Activated CD8-positive, alpha-beta T cell treated with anti-CD3 and anti-CD28 coated beads, Interleukin-2, amount 10 ng/mL, durations not matched to agents 7 days and 5 days (primary cell): Measurements from ENCODE around the gene WDR83. TPM values are rescaled to one million over a fixed set of nuclear protein-coding genes. Genes with fewer than 3 reads are reported as not detected.

Experiments
- ATAC-seq: fragments of 150-1000 bp; cut with Tn5 transposase; one replicate; pipeline ENCODE4 v1.10.0; 2021; ENCODE audit warnings: moderate library complexity
- CTCF ChIA-PET: fragments of 350-600 bp; sonication (Branson Sonifier 250); formaldehyde crosslinking; loops from one replicate; lab custom pipeline; 2021; ENCODE audit warnings: antibody characterized with exemption; lab: Charles Lee
- POLR2A ChIA-PET: fragments of 350-600 bp; sonication (Branson Sonifier 250); formaldehyde crosslinking; loops from one replicate; lab custom pipeline; 2021; ENCODE audit warnings: antibody characterized with exemption; lab: Charles Lee
- DNase-seq: peaks from one replicate; pipeline ENCODE4 v3.0.0-alpha.2; 2020
- H3K27ac Mint-ChIP-seq: one replicate; pipeline ENCODE4 v1.8.0; 2021; ENCODE audit warnings: mild to moderate bottlenecking, mixed read lengths
- H3K27me3 Mint-ChIP-seq: one replicate; pipeline ENCODE4 v1.8.0; 2021; ENCODE audit warnings: low read depth, mixed read lengths
- H3K36me3 Mint-ChIP-seq: one replicate; pipeline ENCODE4 v1.8.0; 2021; ENCODE audit warnings: low read depth, mixed read lengths
- H3K4me1 Mint-ChIP-seq: one replicate; pipeline ENCODE4 v1.8.0; 2021; ENCODE audit warnings: low read depth, mixed read lengths
- H3K4me3 Mint-ChIP-seq: one replicate; pipeline ENCODE4 v1.8.0; 2021; ENCODE audit warnings: mild to moderate bottlenecking, mixed read lengths
- H3K9me3 Mint-ChIP-seq: one replicate; pipeline ENCODE4 v1.8.0; 2022; ENCODE audit warnings: mixed read lengths; ENCODE audit not compliant: insufficient read depth
- total RNA-seq, 2 experiments: library from RNA; stranded (reverse); gene quantifications; one replicate each; pipeline ENCODE4 v1.2.3, GENCODE V29; 2021

The WDR83 gene
- total RNA-seq, 2 experiments from 2014 or later = 16.4 to 19.4 TPM

DNA sequence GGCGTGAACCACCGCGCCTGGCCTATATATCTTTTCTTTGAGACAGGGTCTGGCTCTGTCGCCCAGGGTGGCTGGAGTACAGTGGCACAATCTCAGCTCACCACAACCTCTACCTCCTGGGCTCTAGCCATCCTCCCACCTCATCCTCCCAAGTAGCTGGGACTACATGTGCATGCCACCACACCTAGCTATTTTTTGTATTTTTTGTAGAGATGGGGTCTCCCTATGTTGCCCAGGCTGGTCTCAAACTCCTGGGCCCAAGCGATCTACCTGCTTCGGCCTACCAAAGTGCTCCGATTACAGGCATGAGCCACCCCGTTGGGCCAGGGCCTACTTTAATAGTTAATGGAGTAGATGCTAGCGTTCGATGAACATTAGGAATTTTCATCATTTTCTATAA, 53.7 kb downstream of the WDR83 start:
- peaks cover 42% of the 10 kb centered on the region for H3K36me3 Mint-ChIP-seq
- peak overlapping the region; percentile 88 for H3K4me3 Mint-ChIP-seq
- no peaks in the 10 kb centered on the region for H3K9me3 Mint-ChIP-seq
- ChIA-PET CTCF (interaction anchor here (0.9 to 9.2 kb wide), 7 partner anchors 13 to 127 kb away, joined by 3 to 85 read pairs (median 4); partner anchors contain the start of genes GET3 and TRIR), POLR2A (interaction anchor here (0.9 to 5.6 kb wide), 3 partner anchors 14 to 81 kb away, joined by 3 to 109 read pairs (median 4); partner anchors contain the start of genes DHPS, GET3 and TRIR)
- ATAC-seq (no peak), DNase-seq (no peak)
- peak overlapping the region; percentile 94 for H3K27ac Mint-ChIP-seq
- H3K4me1 Mint-ChIP-seq = peaks cover 30% of the 10 kb centered on the region
- H3K27me3 Mint-ChIP-seq = no peaks in the 10 kb centered on the region

DNA sequence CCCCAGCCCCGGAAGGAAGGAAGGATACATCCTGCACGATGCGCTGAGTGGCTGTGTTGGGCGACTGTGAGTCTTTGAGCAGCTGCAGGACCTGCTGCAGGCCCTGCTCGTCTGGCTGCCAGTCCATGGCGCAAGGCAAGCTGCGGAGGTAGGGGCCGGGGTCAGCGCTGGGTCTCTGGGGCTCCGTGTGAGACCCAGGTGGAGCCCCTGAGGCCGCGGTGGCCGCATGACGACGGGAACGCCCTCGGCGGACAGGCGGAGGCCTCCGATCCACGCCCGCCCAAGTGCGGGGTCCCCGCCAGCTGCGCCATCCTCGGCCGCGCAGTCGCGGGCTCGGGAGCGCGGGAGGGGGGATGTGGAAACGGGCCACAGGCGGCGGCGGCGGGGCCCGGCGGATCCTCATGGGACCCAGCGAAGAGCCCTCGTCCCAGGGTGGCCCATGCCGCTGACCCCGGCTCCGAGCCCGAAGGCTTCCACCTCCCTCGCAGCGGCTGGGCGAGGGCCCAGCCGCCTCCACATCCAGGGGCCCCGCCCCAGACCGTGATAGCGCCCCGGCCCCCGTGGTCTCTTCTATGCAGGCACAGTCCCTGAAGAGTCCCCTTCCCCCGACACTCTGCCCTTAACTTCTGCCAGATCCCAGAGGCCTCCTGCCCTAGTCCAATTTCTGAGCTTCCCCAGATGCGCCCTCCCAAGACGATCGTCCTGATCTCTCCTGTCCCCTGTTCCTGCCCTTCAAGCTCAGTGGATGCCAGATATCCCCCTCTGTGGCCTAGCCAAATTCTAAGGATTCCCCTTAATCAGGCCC, 54.4 kb downstream of the WDR83 start:
- DNase-seq (peak; percentile 54), ATAC-seq (no peak)
- Mint-ChIP-seq H3K27me3 (no peaks in the 10 kb centered on the region), H3K4me3 (peak overlapping the region; percentile 96), H3K36me3 (peaks cover 38% of the 10 kb centered on the region), H3K9me3 (no peaks in the 10 kb centered on the region), H3K27ac (peak overlapping the region; percentile 94), H3K4me1 (peaks cover 30% of the 10 kb centered on the region)
- CTCF ChIA-PET = interaction anchor here (0.9 to 9.2 kb wide), 11 partner anchors 13 to 126 kb away, joined by 3 to 85 read pairs (median 9); partner anchors contain the start of genes GET3, JUNB and TRIR
- POLR2A ChIA-PET = interaction anchor here (0.9 to 5.6 kb wide), 6 partner anchors 14 to 80 kb away, joined by 3 to 109 read pairs (median 6); partner anchors contain the start of genes DHPS, FBXW9, GET3 and JUNB

DNA sequence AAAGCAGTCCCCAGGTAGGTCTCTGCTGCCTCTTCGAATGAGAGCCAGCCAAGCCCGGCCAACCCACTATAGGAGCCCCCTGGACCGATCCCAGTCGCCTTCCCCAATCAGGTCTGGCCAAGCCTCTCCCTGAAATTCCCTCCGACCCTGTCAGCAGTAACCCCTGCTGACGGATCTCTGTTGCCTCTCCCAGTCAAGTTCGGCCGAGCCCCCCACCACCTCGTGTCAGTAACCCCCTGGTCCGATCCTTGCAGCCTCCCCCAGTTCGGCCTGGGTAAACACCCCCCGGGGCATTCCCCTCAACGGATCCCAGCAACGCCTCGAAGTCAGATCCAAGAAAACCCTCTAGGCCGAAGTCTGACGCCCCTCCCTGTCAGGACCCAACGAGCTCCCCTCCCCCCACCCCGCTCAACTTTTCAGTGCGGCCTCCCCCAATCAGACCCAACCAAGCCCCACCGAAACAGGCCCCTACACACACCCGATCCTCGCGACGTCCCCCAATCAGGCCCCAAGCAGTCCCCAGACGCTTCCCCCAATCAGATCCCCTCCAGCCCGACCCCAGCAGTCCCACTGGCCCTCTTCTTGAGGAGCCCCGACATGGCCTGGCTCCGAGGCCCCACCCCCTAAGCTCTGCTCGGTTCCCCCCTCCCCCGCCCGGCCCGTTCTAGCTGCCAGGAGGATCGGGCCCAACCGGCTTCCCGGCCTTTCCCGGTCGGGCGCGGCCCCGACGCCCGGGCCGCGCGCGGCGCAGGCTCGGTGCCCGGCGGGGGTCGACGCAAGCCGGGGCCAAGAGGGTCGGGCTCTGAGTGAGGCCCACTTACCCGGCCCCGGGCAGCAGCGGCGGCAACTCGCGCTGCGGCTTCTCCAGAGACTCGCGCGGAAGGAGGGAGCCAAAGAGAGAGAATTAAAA, 55.3 kb downstream of the WDR83 start:
- DNase-seq (peak; percentile 66), ATAC-seq (peak; percentile 51)
- H3K4me3 Mint-ChIP-seq = peak overlapping the region; percentile 96
- POLR2A ChIA-PET = interaction anchor here (0.6 to 5.6 kb wide), 5 partner anchors 13 to 70 kb away, joined by 3 to 109 read pairs (median 7); partner anchors contain the start of genes DHPS, FBXW9, GET3 and JUNB
- H3K9me3 Mint-ChIP-seq = no peaks in the 10 kb centered on the region
- peaks cover 37% of the 10 kb centered on the region for H3K36me3 Mint-ChIP-seq
- H3K4me1 Mint-ChIP-seq = peaks cover 28% of the 10 kb centered on the region
- peak overlapping the region; percentile 93 for H3K27ac Mint-ChIP-seq
- H3K27me3 Mint-ChIP-seq = no peaks in the 10 kb centered on the region
- CTCF ChIA-PET = interaction anchor here (1.0 to 9.2 kb wide), 10 partner anchors 12 to 77 kb away, joined by 3 to 85 read pairs (median 6); partner anchors contain the start of genes JUNB, MAN2B1 and TRIR

DNA sequence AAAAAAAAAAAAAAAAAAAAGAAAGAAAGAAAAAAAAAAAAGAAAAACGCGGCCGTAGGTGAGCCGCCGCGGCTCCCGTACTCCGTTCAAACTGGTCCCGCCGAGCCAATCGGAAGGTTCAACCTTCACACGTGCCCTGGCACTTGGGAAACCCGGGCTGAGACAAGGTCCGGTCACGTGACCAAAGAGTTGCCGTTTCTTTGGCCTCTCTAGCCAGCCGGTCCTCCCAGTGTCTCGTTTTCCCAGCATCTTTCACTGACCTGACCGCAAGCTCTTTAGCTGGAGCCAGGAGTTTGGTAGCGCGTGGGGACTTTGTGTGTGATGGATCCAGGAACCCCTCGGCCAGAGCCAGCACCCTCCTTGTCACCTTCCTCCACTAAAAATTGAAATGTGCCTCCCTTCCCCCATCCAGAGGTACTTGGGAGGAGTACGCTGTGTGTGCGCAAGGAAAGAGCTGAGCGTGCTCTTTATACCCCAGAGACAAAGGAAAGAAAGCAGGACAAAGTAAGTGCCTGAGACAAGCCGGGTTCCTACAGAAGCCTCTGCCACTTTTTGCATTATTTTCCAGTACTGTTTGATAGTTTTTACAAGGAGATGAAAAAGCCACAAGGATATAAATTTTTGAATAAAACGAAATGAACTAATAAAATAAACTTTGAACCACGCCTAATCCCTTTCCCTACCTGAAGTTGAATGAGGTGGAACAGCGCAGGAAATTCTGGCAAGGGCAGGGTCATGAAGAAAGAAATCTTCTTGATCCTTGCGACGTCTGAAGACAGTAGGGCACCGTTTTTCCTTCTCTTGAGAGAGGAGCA, 56.2 kb downstream of the WDR83 start:
- H3K4me1 Mint-ChIP-seq = peaks cover 29% of the 10 kb centered on the region
- peak overlapping the region; percentile 86 for H3K27ac Mint-ChIP-seq
- CTCF ChIA-PET = interaction anchor here (0.7 to 9.2 kb wide), 16 partner anchors 11 to 925 kb away, joined by 3 to 85 read pairs (median 3); partner anchors contain the start of genes JUNB, MAN2B1 and TRIR
- DNase-seq = peak; percentile 98
- H3K9me3 Mint-ChIP-seq = no peaks in the 10 kb centered on the region
- H3K36me3 Mint-ChIP-seq = peaks cover 41% of the 10 kb centered on the region
- no peaks in the 10 kb centered on the region for H3K27me3 Mint-ChIP-seq
- POLR2A ChIA-PET = interaction anchor here (0.6 to 5.6 kb wide), 13 partner anchors 9 to 191 kb away, joined by 3 to 109 read pairs (median 4); partner anchors contain the start of genes DHPS, FBXW9, GET3 and JUNB
- peak overlapping the region; percentile 85 for H3K4me3 Mint-ChIP-seq
- ATAC-seq = peak; percentile 91

DNA sequence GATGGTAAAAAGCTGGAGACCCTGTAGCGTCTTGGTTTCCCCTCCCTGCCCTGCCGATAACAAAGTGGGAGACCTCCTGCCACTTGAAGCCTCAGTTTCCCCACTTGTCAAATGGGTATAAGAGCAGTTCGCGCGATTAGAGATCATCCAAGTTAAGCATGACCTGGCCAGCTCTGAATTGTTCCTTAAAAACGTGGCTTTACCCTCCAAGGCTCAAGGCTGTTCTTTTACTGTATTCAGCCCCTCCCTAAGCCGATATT, 56.7 kb downstream of the WDR83 start:
- Mint-ChIP-seq H3K9me3 (no peaks in the 10 kb centered on the region), H3K27ac (peak overlapping the region; percentile 86), H3K36me3 (peaks cover 44% of the 10 kb centered on the region), H3K4me3 (peak overlapping the region; percentile 85), H3K27me3 (no peaks in the 10 kb centered on the region), H3K4me1 (peaks cover 28% of the 10 kb centered on the region)
- POLR2A ChIA-PET = interaction anchor here (0.6 to 5.6 kb wide), 10 partner anchors 9 to 190 kb away, joined by 3 to 109 read pairs (median 4); partner anchors contain the start of genes DHPS, FBXW9, GET3 and JUNB
- no peak for DNase-seq
- CTCF ChIA-PET = interaction anchor here (0.7 to 9.2 kb wide), 12 partner anchors 10 to 926 kb away, joined by 3 to 85 read pairs (median 4); partner anchors contain the start of genes JUNB and TRIR
- ATAC-seq = no peak

DNA sequence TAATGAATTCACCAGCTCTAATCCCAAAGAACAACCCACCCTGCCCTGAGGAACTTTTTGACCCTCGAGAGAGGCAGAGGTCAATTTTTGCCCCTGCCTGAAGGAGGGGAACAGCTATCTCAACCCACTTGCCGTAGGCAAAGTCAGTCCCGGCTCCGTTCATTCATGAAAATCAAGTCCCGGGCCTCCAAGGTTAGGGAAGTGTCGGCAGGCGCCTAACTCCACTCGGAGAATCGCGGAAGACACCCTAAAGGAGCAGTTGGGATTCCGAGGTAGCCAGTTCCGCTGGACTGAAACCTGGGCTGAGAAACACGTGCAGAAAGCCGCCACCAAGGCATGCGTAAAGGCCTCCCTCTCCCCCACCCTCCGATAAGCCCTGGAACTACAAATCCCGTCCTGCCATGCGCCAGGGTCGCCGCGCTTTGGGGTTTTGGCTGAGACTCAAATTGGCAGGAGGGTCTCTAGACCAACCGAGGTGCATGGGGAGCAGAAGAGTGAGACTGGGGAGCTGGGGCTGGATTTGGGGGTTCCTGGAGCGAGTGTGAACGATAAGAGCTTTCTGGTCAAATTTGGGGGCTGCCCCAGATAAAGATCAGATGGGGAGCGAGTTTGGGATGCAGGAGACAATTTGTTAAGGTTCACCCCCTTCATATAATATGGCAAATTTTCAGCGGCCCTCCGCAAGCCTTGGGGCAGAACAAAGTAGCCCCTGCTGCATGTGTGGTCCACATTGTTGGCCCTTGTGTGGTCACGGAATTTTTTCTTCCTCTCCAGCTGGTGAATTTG, 57.2 kb downstream of the WDR83 start, which contains the start of gene TNPO2:
Gene TNPO2, minus strand, starts transcription at position 292 of the 786 bp plus-strand sequence. CDS start 2,955 bp downstream, outside the sequence.
- no peaks in the 10 kb centered on the region for H3K9me3 Mint-ChIP-seq
- peak within 1 kb of the TSS; percentile 86 for H3K27ac Mint-ChIP-seq
- peak within 1 kb of the TSS; percentile 85 for H3K4me3 Mint-ChIP-seq
- peak; percentile 41 for ATAC-seq
- CTCF ChIA-PET = interaction anchor here (0.7 to 9.2 kb wide), 12 partner anchors 10 to 926 kb away, joined by 3 to 85 read pairs (median 4); partner anchors contain the start of gene TRIR
- H3K27me3 Mint-ChIP-seq = no peaks in the 10 kb centered on the region
- DNase-seq = peak; percentile 84
- POLR2A ChIA-PET = interaction anchor here (0.8 to 5.6 kb wide), 6 partner anchors 11 to 190 kb away, joined by 3 to 109 read pairs (median 4); partner anchors contain the start of genes DHPS, FBXW9, GET3 and TRIR
- peaks cover 25% of the 10 kb centered on the region for H3K4me1 Mint-ChIP-seq
- peaks cover 42% of the 10 kb centered on the region for H3K36me3 Mint-ChIP-seq

Other genes starting within 250 kb of the WDR83 start
- 1 to 10 TPM; 5.7 to 6.3 TPM for gene ZNF443, start 225.8 kb upstream of the WDR83 start, total RNA-seq
- 1 to 10 TPM; 1.7 to 3.1 TPM for gene ZNF709, start 182.0 kb upstream of the WDR83 start, total RNA-seq
- gene ZNF564, start 115.3 kb upstream of the WDR83 start, total RNA-seq = 10 to 100 TPM; 10.3 to 10.5 TPM
- gene ZNF490, start 56.0 kb upstream of the WDR83 start, total RNA-seq = 10 to 100 TPM; 16.2 to 16.5 TPM
- gene ZNF791, start 55.9 kb upstream of the WDR83 start, total RNA-seq = 10 to 100 TPM; 26.6 to 29.4 TPM
- 100 to 1,000 TPM in 1 of 2 experiments, 10 to 100 TPM in 1; 95.5 to 102 TPM for gene MAN2B1, start 65 bp upstream of the WDR83 start, total RNA-seq
- gene DHPS, start 15.1 kb downstream of the WDR83 start, total RNA-seq = 100 to 1,000 TPM; 109 to 121 TPM
- not detected for gene GNG14, start 21.2 kb downstream of the WDR83 start, total RNA-seq
- gene FBXW9, start 29.8 kb downstream of the WDR83 start, total RNA-seq = 1 to 10 TPM; 6.0 to 6.1 TPM
- 10 to 100 TPM; 84.3 to 93.1 TPM for gene TNPO2, start 57.1 kb downstream of the WDR83 start, total RNA-seq
- 100 to 1,000 TPM; 206 to 228 TPM for gene TRIR, start 67.9 kb downstream of the WDR83 start, total RNA-seq
- 10 to 100 TPM; 66.8 to 71.5 TPM for gene GET3, start 70.7 kb downstream of the WDR83 start, total RNA-seq
- not detected for gene BEST2, start 85.0 kb downstream of the WDR83 start, total RNA-seq
- 10 to 100 TPM; 14.4 to 16.9 TPM for gene HOOK2, start 108.7 kb downstream of the WDR83 start, total RNA-seq
- 10 to 100 TPM; 90.4 to 92.9 TPM for gene JUNB, start 124.7 kb downstream of the WDR83 start, total RNA-seq
- 100 to 1,000 TPM; 250 to 267 TPM for gene PRDX2, start 135.0 kb downstream of the WDR83 start, total RNA-seq
- gene THSD8, start 135.3 kb downstream of the WDR83 start, total RNA-seq = 10 to 100 TPM; 17.7 to 30.9 TPM
- gene RNASEH2A, start 139.8 kb downstream of the WDR83 start, total RNA-seq = 10 to 100 TPM; 49.2 to 64.0 TPM
- not detected for gene RTBDN, start 167.8 kb downstream of the WDR83 start, total RNA-seq
- gene MAST1, start 171.7 kb downstream of the WDR83 start, total RNA-seq = 1 to 10 TPM in 1 of 2 experiments, under 1 TPM in 1; 0.89 to 1.3 TPM
- 10 to 100 TPM; 26.1 to 27.4 TPM for gene DNASE2, start 214.6 kb downstream of the WDR83 start, total RNA-seq
- gene KLF1, start 220.4 kb downstream of the WDR83 start, total RNA-seq = under 1 TPM in 1 of 2 experiments, not detected in 1; 0.21 TPM
- gene GCDH, start 224.4 kb downstream of the WDR83 start, total RNA-seq = 10 to 100 TPM; 39.5 to 42.5 TPM